Endodermal cell (in vitro differentiated cells): Measurements from ENCODE around the gene DNAH11. TPM values are rescaled to one million over a fixed set of nuclear protein-coding genes. Genes with fewer than 3 reads are reported as not detected.

Experiments used
- DNase-seq: peaks from one replicate; pipeline ENCODE4 v3.0.0-alpha.2; 2017
- H3K27ac ChIP-seq: 2 replicates; pipeline ENCODE4 v1.5.1; 2013; ENCODE audit warnings: mild to moderate bottlenecking, low read depth, low read length, moderate library complexity
- H3K27me3 ChIP-seq: 2 replicates; pipeline ENCODE4 v1.6.1; 2013; ENCODE audit warnings: mild to moderate bottlenecking, low read length, moderate library complexity; ENCODE audit not compliant: insufficient read depth, control insufficient read depth, poor library complexity, severe bottlenecking
- H3K36me3 ChIP-seq: 2 replicates; pipeline ENCODE4 v1.7.0; 2013; ENCODE audit warnings: mild to moderate bottlenecking, low read length, moderate library complexity; ENCODE audit not compliant: control insufficient read depth, insufficient read depth
- H3K4me1 ChIP-seq: one replicate; pipeline ENCODE4 v1.7.0; 2013; ENCODE audit warnings: low read length; ENCODE audit not compliant: control insufficient read depth, insufficient read depth
- H3K4me3 ChIP-seq: 2 replicates; pipeline ENCODE4 v1.5.1; 2013; ENCODE audit warnings: mild to moderate bottlenecking, low read length, moderate library complexity
- H3K9ac ChIP-seq: 2 replicates; pipeline ENCODE4 v1.6.1; 2013; ENCODE audit warnings: mild to moderate bottlenecking, low read length, moderate library complexity; ENCODE audit not compliant: poor library complexity, severe bottlenecking; ENCODE audit errors: extremely low read depth
- H3K9me3 ChIP-seq: 2 replicates; pipeline ENCODE4 v1.6.1; 2013; ENCODE audit warnings: mild to moderate bottlenecking, low read length, moderate library complexity; ENCODE audit not compliant: control insufficient read depth
- H3K27ac Mint-ChIP-seq: 2 replicates; pipeline ENCODE4 v1.8.0; 2020; ENCODE audit warnings: mixed read lengths
- H3K27me3 Mint-ChIP-seq: 2 replicates; pipeline ENCODE4 v1.8.0; 2021; ENCODE audit warnings: mild to moderate bottlenecking, mixed read lengths; ENCODE audit not compliant: insufficient read depth
- H3K36me3 Mint-ChIP-seq: 2 replicates; pipeline ENCODE4 v1.8.0; 2020; ENCODE audit warnings: low read depth, mixed read lengths
- H3K4me1 Mint-ChIP-seq: 2 replicates; pipeline ENCODE4 v1.8.0; 2020; ENCODE audit warnings: mixed read lengths
- H3K4me3 Mint-ChIP-seq: 2 replicates; pipeline ENCODE4 v1.8.0; 2020; ENCODE audit warnings: mild to moderate bottlenecking, moderate library complexity, mixed read lengths
- H3K9me3 Mint-ChIP-seq: 2 replicates; pipeline ENCODE4 v1.8.0; 2020; ENCODE audit warnings: mild to moderate bottlenecking, mixed read lengths
- CTCF ChIP-seq: fragments of 200-600 bp; sonication (generic); conservative IDR thresholded peaks from 2 replicates; pipeline ENCODE4 v1.5.0; 2021; ENCODE audit warnings: antibody characterized with exemption, mild to moderate bottlenecking
- WGBS, 2 experiments: methylation state at CpG; one replicate each; pipeline versions ENCODE4 v1.1.5 to v1.1.7; 2013; ENCODE audit warnings: missing lambda C conversion rate in 2 of 2, mixed read lengths in 1 of 2; ENCODE audit not compliant: insufficient coverage in 1 of 2, insufficient read length in 1 of 2; 5-methylcytosine and 5-hydroxymethylcytosine counted together
- total RNA-seq, 2 donors: library from RNA; stranded (reverse); fragmentation: NEBNext Ultra II Directional in 1 of 2; extraction: Animal tissue kit (Norgen Biotek cat#: 25700) in 1 of 2; gene quantifications; 2 replicates in 1 of 2; 3 replicates in 1 of 2; pipeline ENCODE4 v1.2.1, GENCODE V29; 2021

DNAH11 gene
- total RNA-seq, 2 donors from 2014 or later: 0.80 to 0.99 TPM

DNA sequence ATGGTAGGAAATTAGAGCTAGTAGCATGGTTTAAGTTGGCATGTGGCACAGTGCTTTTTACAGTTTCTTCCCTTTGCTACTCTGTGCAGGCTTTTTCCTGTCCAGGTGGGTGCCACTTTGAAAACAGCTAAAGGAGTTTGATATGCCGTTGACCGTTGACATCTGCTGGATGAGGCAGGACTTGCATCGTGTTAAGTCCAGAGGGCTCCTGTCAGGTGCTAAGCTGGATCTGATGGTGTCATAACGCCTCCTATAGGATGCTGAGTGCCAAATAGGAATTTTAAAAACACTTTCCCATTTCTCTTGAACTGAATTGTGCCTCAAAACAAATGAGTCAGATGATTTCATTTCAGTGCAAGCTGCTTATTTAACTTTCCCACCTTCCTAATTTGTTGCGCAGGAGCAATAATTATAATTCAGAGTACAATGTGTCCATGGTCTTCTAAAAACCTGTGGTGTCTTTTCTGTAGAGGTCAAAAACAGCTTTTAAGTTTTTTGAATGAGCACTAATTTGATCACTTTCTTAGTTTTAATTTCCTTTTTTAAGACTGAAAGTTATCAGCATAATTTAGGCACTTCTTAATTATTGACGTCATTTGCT lies 224.6 kb downstream of the DNAH11 start:
- Mint-ChIP-seq H3K9me3 (no peaks in the 10 kb centered on the region), H3K4me1 (peaks cover 7% of the 10 kb centered on the region)
- no peak overlapping the region for H3K27ac ChIP-seq

DNA sequence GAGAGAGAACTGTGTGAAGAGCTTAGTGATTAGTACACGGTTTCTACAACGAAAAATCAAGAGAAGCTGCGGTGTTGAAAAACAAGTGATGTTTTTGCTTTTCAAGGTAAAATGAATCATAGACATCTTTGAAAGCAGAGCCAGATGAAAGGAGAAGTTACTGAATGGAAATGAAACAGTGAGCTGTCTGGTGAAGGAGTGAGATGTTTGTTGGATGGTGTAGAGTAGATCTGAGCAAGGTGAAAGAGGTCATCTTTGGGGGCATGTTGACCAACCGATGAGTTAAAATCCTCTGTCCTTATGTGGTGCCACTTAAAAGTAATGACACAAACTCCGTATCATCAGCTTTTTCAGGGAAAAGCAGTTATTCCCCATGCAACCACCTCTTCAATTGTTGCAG lies 225.4 kb downstream of the DNAH11 start:
- Mint-ChIP-seq H3K27me3 (peaks cover 83% of the 10 kb centered on the region), H3K9me3 (no peaks in the 10 kb centered on the region), H3K4me1 (peaks cover 16% of the 10 kb centered on the region), H3K27ac (no peak overlapping the region), H3K36me3 (no peaks in the 10 kb centered on the region), H3K4me3 (no peak overlapping the region)
- Histone ChIP-seq H3K9me3 (no peaks in the 10 kb centered on the region), H3K4me3 (no peak overlapping the region), H3K36me3 (no peaks in the 10 kb centered on the region), H3K27ac (no peak overlapping the region), H3K9ac (no peak overlapping the region), H3K27me3 (peaks cover 92% of the 10 kb centered on the region), H3K4me1 (no peaks in the 10 kb centered on the region)
- TF ChIP-seq CTCF: no peak
- no peak for DNase-seq
- 75 to 80% methylated on average over 5 of the region's 5 CpGs for WGBS, 2 experiments

More for the DNA sequence above, 224.6 kb downstream of the DNAH11 start:
- Mint-ChIP-seq H3K36me3 (no peaks in the 10 kb centered on the region), H3K27me3 (peaks cover 80% of the 10 kb centered on the region), H3K27ac (no peak overlapping the region), H3K4me3 (no peak overlapping the region)
- no peak overlapping the region for H3K9ac ChIP-seq
- DNase-seq: peak; percentile 88
- H3K9me3 ChIP-seq: no peaks in the 10 kb centered on the region
- no peak overlapping the region for H3K4me3 ChIP-seq
- peaks cover 87% of the 10 kb centered on the region for H3K27me3 ChIP-seq
- H3K4me1 ChIP-seq: no peaks in the 10 kb centered on the region
- peak; percentile 95 for TF ChIP-seq CTCF
- no peaks in the 10 kb centered on the region for H3K36me3 ChIP-seq
- WGBS, 2 experiments: 32 to 50% methylated on average over 2 to 6 of the region's 6 CpGs

- DNase-seq: no peak
- H3K4me1 Mint-ChIP-seq: peaks cover 24% of the 10 kb centered on the region
- Histone ChIP-seq H3K9me3 (no peaks in the 10 kb centered on the region), H3K4me1 (peaks cover 6% of the 10 kb centered on the region), H3K27ac (no peak overlapping the region), H3K27me3 (peaks cover 94% of the 10 kb centered on the region), H3K9ac (no peak overlapping the region), H3K36me3 (no peaks in the 10 kb centered on the region), H3K4me3 (no peak overlapping the region)
- H3K27ac Mint-ChIP-seq: no peak overlapping the region
- no peak for TF ChIP-seq CTCF
- H3K27me3 Mint-ChIP-seq: peaks cover 94% of the 10 kb centered on the region
- H3K36me3 Mint-ChIP-seq: no peaks in the 10 kb centered on the region
- H3K9me3 Mint-ChIP-seq: no peaks in the 10 kb centered on the region
- WGBS, 2 experiments: 58 to 64% methylated on average over 5 of the region's 5 CpGs
- H3K4me3 Mint-ChIP-seq: no peak overlapping the region
These were observed 228.4 kb downstream of the DNAH11 start for GRCh38 chr7:21771266-21771665.
